Fibroblast of peridontal ligament (primary cell): ENCODE results near the gene ASAP2.

Source experiments
- DNase-seq: peaks from one replicate; pipeline ENCODE4 v3.0.0-alpha.2; 2010; ENCODE audit errors: extremely low read depth

ASAP2 gene

GRCh38 chr2:9346885-9347284 lies 140.3 kb downstream of the ASAP2 start:
- no peak for DNase-seq

- peak; percentile 93 for DNase-seq
Measured at GRCh38 chr2:9347411-9347881, 140.8 kb downstream of the ASAP2 start.

GRCh38 chr2:9354318-9354717 lies 147.7 kb downstream of the ASAP2 start:
- no peak for DNase-seq

- no peak for DNase-seq
Measured at GRCh38 chr2:9355270-9355669, 148.7 kb downstream of the ASAP2 start.

- no peak for DNase-seq
Measured at GRCh38 chr2:9355716-9356115, 149.1 kb downstream of the ASAP2 start.

GRCh38 chr2:9356261-9356660 lies 149.6 kb downstream of the ASAP2 start:
- DNase-seq = no peak

- DNase-seq = peak; percentile 72
Measured at GRCh38 chr2:9358846-9359245, 152.2 kb downstream of the ASAP2 start.

GRCh38 chr2:9359463-9359862 lies 152.9 kb downstream of the ASAP2 start:
- no peak for DNase-seq

- DNase-seq = no peak
Measured at GRCh38 chr2:9360110-9360509, 153.5 kb downstream of the ASAP2 start.

GRCh38 chr2:9360701-9361100 lies 154.1 kb downstream of the ASAP2 start:
- peak; percentile 50 for DNase-seq

- DNase-seq = no peak
Measured at GRCh38 chr2:9364373-9364772, 157.8 kb downstream of the ASAP2 start.

GRCh38 chr2:9364791-9365497 lies 158.3 kb downstream of the ASAP2 start:
- peak; percentile 16 for DNase-seq

GRCh38 chr2:9365498-9366019 lies 158.9 kb downstream of the ASAP2 start:
- no peak for DNase-seq

GRCh38 chr2:9366026-9366425 lies 159.4 kb downstream of the ASAP2 start:
- DNase-seq = no peak

- DNase-seq = no peak
Measured at GRCh38 chr2:9370746-9371145, 164.1 kb downstream of the ASAP2 start.

- DNase-seq = no peak
Measured at GRCh38 chr2:9373047-9373446, 166.4 kb downstream of the ASAP2 start.

GRCh38 chr2:9373476-9373875 lies 166.9 kb downstream of the ASAP2 start:
- no peak for DNase-seq

GRCh38 chr2:9374071-9374730 lies 167.6 kb downstream of the ASAP2 start:
- no peak for DNase-seq

GRCh38 chr2:9375857-9376428 lies 169.3 kb downstream of the ASAP2 start:
- no peak for DNase-seq

- DNase-seq = no peak
Measured at GRCh38 chr2:9377461-9378097, 171.0 kb downstream of the ASAP2 start.

GRCh38 chr2:9378433-9379390 lies 172.1 kb downstream of the ASAP2 start:
- DNase-seq = peak; percentile 78
